ENCODE data around the gene RPUSD3.

Gene RPUSD3, protein sequence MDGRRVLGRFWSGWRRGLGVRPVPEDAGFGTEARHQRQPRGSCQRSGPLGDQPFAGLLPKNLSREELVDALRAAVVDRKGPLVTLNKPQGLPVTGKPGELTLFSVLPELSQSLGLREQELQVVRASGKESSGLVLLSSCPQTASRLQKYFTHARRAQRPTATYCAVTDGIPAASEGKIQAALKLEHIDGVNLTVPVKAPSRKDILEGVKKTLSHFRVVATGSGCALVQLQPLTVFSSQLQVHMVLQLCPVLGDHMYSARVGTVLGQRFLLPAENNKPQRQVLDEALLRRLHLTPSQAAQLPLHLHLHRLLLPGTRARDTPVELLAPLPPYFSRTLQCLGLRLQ

GRCh38 chr3:9843715-9844438, at the start of gene RPUSD3:
Gene RPUSD3, minus strand, starts transcription at chr3:9844008. Its CDS starts 18 bp downstream, at chr3:9843990.
- H3K27ac ChIP-seq (ENCODE audit: low read depth, low read length) = peak within 1 kb of the TSS; percentile 20; the same call in 1 of the 2 replicates
- peak within 1 kb of the TSS; percentile 70 for H3K4me3 ChIP-seq (ENCODE audit: low read depth, low read length)
- H3K9me3 ChIP-seq (ENCODE audit: control insufficient read depth, insufficient read depth, low read depth, low read length) = no peaks in the 10 kb centered on the region; the same call in 1 of the 2 replicates
- peak within 1 kb of the TSS; percentile 86 for H3K9ac ChIP-seq (ENCODE audit: low read length)
- H3K36me3 ChIP-seq (ENCODE audit: control insufficient read depth, insufficient read depth, low read length) = peaks cover 33% of the 10 kb centered on the region
- H3K27me3 ChIP-seq (ENCODE audit: control insufficient read depth, insufficient read depth, low read length) = no peaks in the 10 kb centered on the region
- peaks cover 6% of the 10 kb centered on the region; the same call in 1 of the 2 replicates for H3K4me1 ChIP-seq (ENCODE audit: control insufficient read depth, insufficient read depth, low read length)

- peak overlapping the region; percentile 94 for H3K27ac ChIP-seq (ENCODE audit: low read depth, low read length)
- H3K4me3 ChIP-seq (ENCODE audit: low read depth, low read length) = peak overlapping the region; percentile 95
- peaks cover 21% of the 10 kb centered on the region for H3K36me3 ChIP-seq (ENCODE audit: control insufficient read depth, insufficient read depth, low read length)
- H3K27me3 ChIP-seq (ENCODE audit: control insufficient read depth, insufficient read depth, low read length) = no peaks in the 10 kb centered on the region
- H3K9me3 ChIP-seq (ENCODE audit: control insufficient read depth, insufficient read depth, low read depth, low read length) = no peaks in the 10 kb centered on the region
- no peaks in the 10 kb centered on the region for H3K4me1 ChIP-seq (ENCODE audit: control insufficient read depth, insufficient read depth, low read length)
- H3K9ac ChIP-seq (ENCODE audit: low read length) = peak overlapping the region; percentile 95
Observed at GRCh38 chr3:9891072-9891622, 47.3 kb upstream of the RPUSD3 start.

GRCh38 chr3:9890249-9891071, 46.7 kb upstream of the RPUSD3 start, which contains the start of gene JAGN1:
Gene JAGN1, plus strand, starts transcription at chr3:9890610. Its CDS starts 113 bp downstream, at chr3:9890723.
- no peaks in the 10 kb centered on the region for H3K4me1 ChIP-seq (ENCODE audit: control insufficient read depth, insufficient read depth, low read length)
- H3K27me3 ChIP-seq (ENCODE audit: control insufficient read depth, insufficient read depth, low read length) = no peaks in the 10 kb centered on the region
- peak within 1 kb of the TSS; percentile 95 for H3K9ac ChIP-seq (ENCODE audit: low read length)
- peak within 1 kb of the TSS; percentile 95 for H3K4me3 ChIP-seq (ENCODE audit: low read depth, low read length)
- H3K9me3 ChIP-seq (ENCODE audit: control insufficient read depth, insufficient read depth, low read depth, low read length) = no peaks in the 10 kb centered on the region
- H3K27ac ChIP-seq (ENCODE audit: low read depth, low read length) = peak within 1 kb of the TSS; percentile 94
- H3K36me3 ChIP-seq (ENCODE audit: control insufficient read depth, insufficient read depth, low read length) = peaks cover 21% of the 10 kb centered on the region

- Histone ChIP-seq H3K9me3 (ENCODE audit: control insufficient read depth, insufficient read depth, low read depth, low read length) (no peaks in the 10 kb centered on the region), H3K27me3 (ENCODE audit: control insufficient read depth, insufficient read depth, low read length) (no peaks in the 10 kb centered on the region), H3K4me3 (ENCODE audit: low read depth, low read length) (no peak overlapping the region), H3K9ac (ENCODE audit: low read length) (no peak overlapping the region), H3K27ac (ENCODE audit: low read depth, low read length) (no peak overlapping the region), H3K4me1 (ENCODE audit: control insufficient read depth, insufficient read depth, low read length) (peaks cover under 1% of the 10 kb centered on the region; the same call in 1 of the 2 replicates), H3K36me3 (ENCODE audit: control insufficient read depth, insufficient read depth, low read length) (peaks cover 21% of the 10 kb centered on the region)
Observed at GRCh38 chr3:9889405-9889804, 45.6 kb upstream of the RPUSD3 start.

DNA sequence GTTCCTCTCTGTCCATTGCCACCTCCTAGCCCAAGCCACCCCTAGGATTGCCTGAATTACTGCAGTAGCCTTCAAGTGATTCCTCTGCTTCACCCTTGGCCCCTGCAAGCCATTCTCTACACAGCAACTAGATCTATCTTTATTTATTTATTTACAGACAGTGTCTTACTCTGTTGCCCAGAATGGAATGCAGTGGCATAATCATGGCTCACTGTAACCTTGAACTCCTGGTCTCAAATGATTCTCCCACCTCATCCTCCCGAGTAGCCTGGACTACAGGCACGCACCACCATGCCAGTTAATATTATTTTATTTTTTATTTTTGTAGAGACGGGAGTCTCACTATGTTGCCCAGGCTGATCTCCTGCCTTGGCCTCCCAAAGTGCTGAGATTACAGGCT, 44.7 kb upstream of the RPUSD3 start:
- no peak overlapping the region for H3K4me3 ChIP-seq (ENCODE audit: low read depth, low read length)
- no peak overlapping the region for H3K27ac ChIP-seq (ENCODE audit: low read depth, low read length)
- H3K9ac ChIP-seq (ENCODE audit: low read length) = no peak overlapping the region

GRCh38 chr3:9887480-9887879, 43.7 kb upstream of the RPUSD3 start:
- H3K4me3 ChIP-seq (ENCODE audit: low read depth, low read length) = no peak overlapping the region
- no peaks in the 10 kb centered on the region for H3K27me3 ChIP-seq (ENCODE audit: control insufficient read depth, insufficient read depth, low read length)
- peaks cover 4% of the 10 kb centered on the region for H3K36me3 ChIP-seq (ENCODE audit: control insufficient read depth, insufficient read depth, low read length)
- no peak overlapping the region for H3K27ac ChIP-seq (ENCODE audit: low read depth, low read length)
- peaks cover 10% of the 10 kb centered on the region; the same call in 1 of the 2 replicates for H3K4me1 ChIP-seq (ENCODE audit: control insufficient read depth, insufficient read depth, low read length)
- no peak overlapping the region for H3K9ac ChIP-seq (ENCODE audit: low read length)
- H3K9me3 ChIP-seq (ENCODE audit: control insufficient read depth, insufficient read depth, low read depth, low read length) = no peaks in the 10 kb centered on the region

More for the DNA sequence above, 44.7 kb upstream of the RPUSD3 start:
- Histone ChIP-seq H3K9me3 (ENCODE audit: control insufficient read depth, insufficient read depth, low read depth, low read length) (no peaks in the 10 kb centered on the region), H3K4me1 (ENCODE audit: control insufficient read depth, insufficient read depth, low read length) (peaks cover 10% of the 10 kb centered on the region; the same call in 1 of the 2 replicates), H3K27me3 (ENCODE audit: control insufficient read depth, insufficient read depth, low read length) (no peaks in the 10 kb centered on the region), H3K36me3 (ENCODE audit: control insufficient read depth, insufficient read depth, low read length) (peaks cover 14% of the 10 kb centered on the region)

GRCh38 chr3:9886328-9886727, 42.5 kb upstream of the RPUSD3 start:
- H3K36me3 ChIP-seq (ENCODE audit: control insufficient read depth, insufficient read depth, low read length) = no peaks in the 10 kb centered on the region
- H3K27ac ChIP-seq (ENCODE audit: low read depth, low read length) = no peak overlapping the region
- H3K4me3 ChIP-seq (ENCODE audit: low read depth, low read length) = no peak overlapping the region
- H3K4me1 ChIP-seq (ENCODE audit: control insufficient read depth, insufficient read depth, low read length) = peaks cover 10% of the 10 kb centered on the region; the same call in 1 of the 2 replicates
- H3K9me3 ChIP-seq (ENCODE audit: control insufficient read depth, insufficient read depth, low read depth, low read length) = no peaks in the 10 kb centered on the region
- no peaks in the 10 kb centered on the region for H3K27me3 ChIP-seq (ENCODE audit: control insufficient read depth, insufficient read depth, low read length)
- no peak overlapping the region for H3K9ac ChIP-seq (ENCODE audit: low read length)

DNA sequence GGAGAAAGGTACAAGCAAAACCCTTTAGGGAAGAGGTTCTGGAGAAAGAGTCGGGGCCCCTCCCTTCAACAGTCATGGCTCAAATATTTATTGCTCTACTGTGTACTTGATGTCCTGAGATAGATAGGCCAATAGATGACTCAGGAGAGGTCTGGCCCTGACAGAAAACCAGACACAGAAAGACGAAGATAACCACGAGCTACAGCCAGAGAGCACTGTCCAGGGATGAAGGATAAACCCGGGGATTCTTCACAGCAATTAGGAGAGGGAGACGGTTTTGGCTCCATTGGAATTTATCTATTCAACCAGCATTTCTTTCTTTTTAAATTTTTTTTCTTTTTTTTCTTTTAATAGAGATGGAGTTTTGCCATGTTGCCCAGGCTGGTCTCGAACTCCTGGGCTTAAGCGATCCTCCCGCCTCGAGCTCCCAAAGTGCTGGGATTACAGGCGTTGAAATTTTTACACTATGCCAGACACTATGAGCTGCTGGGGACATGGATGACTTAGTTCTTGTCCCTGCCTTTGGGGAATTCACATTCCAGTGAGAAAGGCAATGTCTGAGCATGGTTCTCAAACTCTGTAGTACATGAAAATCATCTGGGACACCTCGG, 40.9 kb upstream of the RPUSD3 start:
- Histone ChIP-seq H3K9me3 (ENCODE audit: control insufficient read depth, insufficient read depth, low read depth, low read length) (no peaks in the 10 kb centered on the region), H3K9ac (ENCODE audit: low read length) (peak overlapping the region; percentile 66), H3K36me3 (ENCODE audit: control insufficient read depth, insufficient read depth, low read length) (no peaks in the 10 kb centered on the region), H3K4me1 (ENCODE audit: control insufficient read depth, insufficient read depth, low read length) (peaks cover 10% of the 10 kb centered on the region; the same call in 1 of the 2 replicates), H3K27me3 (ENCODE audit: control insufficient read depth, insufficient read depth, low read length) (no peaks in the 10 kb centered on the region), H3K27ac (ENCODE audit: low read depth, low read length) (peak overlapping the region; percentile 66; the same call in 1 of the 2 replicates), H3K4me3 (ENCODE audit: low read depth, low read length) (no peak overlapping the region)

GRCh38 chr3:9883706-9884554, 40.1 kb upstream of the RPUSD3 start:
- no peaks in the 10 kb centered on the region for H3K36me3 ChIP-seq (ENCODE audit: control insufficient read depth, insufficient read depth, low read length)
- peaks cover 10% of the 10 kb centered on the region; the same call in 1 of the 2 replicates for H3K4me1 ChIP-seq (ENCODE audit: control insufficient read depth, insufficient read depth, low read length)
- no peaks in the 10 kb centered on the region for H3K9me3 ChIP-seq (ENCODE audit: control insufficient read depth, insufficient read depth, low read depth, low read length)
- H3K27me3 ChIP-seq (ENCODE audit: control insufficient read depth, insufficient read depth, low read length) = no peaks in the 10 kb centered on the region
- no peak overlapping the region for H3K4me3 ChIP-seq (ENCODE audit: low read depth, low read length)
- peak overlapping the region; percentile 66 for H3K9ac ChIP-seq (ENCODE audit: low read length)
- peak overlapping the region; percentile 66; the same call in 1 of the 2 replicates for H3K27ac ChIP-seq (ENCODE audit: low read depth, low read length)
